HepG2 (cell line): Measurements from ENCODE around the gene COBLL1. TPM values are rescaled to one million over a fixed set of nuclear protein-coding genes. Genes with fewer than 3 reads are reported as not detected.

Experiments used
- ATAC-seq: fragments of 200-7000 bp; cut with Tn5 transposase; 3 replicates; pipeline ENCODE4 v1.9.1; 2020; ENCODE audit warnings: mild to moderate bottlenecking, moderate library complexity
- BruUV-seq: library from RNA; stranded (reverse); fragments of 400-500 nt; replicated peaks from 2 replicates; lab custom pipeline; 2021; lab: Mats Ljungman, UMichigan
- CTCF ChIA-PET: fragments of 300-600 bp; formaldehyde crosslinking; extraction: SDS; loops from one replicate; lab custom pipeline; 2021; ENCODE audit warnings: low total read pairs, inconsistent platforms, low intra/inter-chr PET ratio; lab: Yijun Ruan, JAX
- POLR2A ChIA-PET: fragments of 350-600 bp; sonication (Branson Sonifier 250); formaldehyde crosslinking; loops from one replicate; lab custom pipeline; 2020; ENCODE audit warnings: antibody characterized with exemption, inconsistent platforms; lab: Yijun Ruan, JAX
- DNase-seq: peaks from one replicate; pipeline ENCODE4 v3.0.0-alpha.2; 2015; ENCODE audit warnings: low spot score
- FAIRE-seq: peaks from 3 replicates; lab custom pipeline; 2011; peaks lifted over from hg19 to GRCh38; lab: Jason Lieb, UNC
- H2AFZ ChIP-seq: one replicate; pipeline ENCODE4 v1.6.1; 2011; ENCODE audit warnings: low read length, inconsistent platforms
- H3K27ac ChIP-seq: fragments of 300-600 bp; 3 replicates; pipeline ENCODE4 v1.8.0; 2011; ENCODE audit warnings: mixed run types, mild to moderate bottlenecking, mixed read lengths, low read length, inconsistent platforms; ENCODE audit not compliant: insufficient read depth; ENCODE audit errors: extremely low read length
- H3K27me3 ChIP-seq, 2 experiments: fragments of 200-600 bp in 1 of 2; 2 replicates in 1 of 2; 3 replicates in 1 of 2; pipeline versions ENCODE4 v1.6.0 to v1.8.0; 2011; ENCODE audit warnings: low read length in 2 of 2, mild to moderate bottlenecking in 2 of 2, moderate library complexity in 2 of 2, inconsistent platforms in 1 of 2; ENCODE audit not compliant: insufficient read depth in 2 of 2, control insufficient read depth in 1 of 2
- H3K36me3 ChIP-seq, 2 experiments: fragments of 200-600 bp in 1 of 2; replicated peaks in 1 of 2; 2 replicates in 1 of 2; 3 replicates in 1 of 2; pipeline versions ENCODE4 v1.5.1 to v1.8.0; 2011; ENCODE audit warnings: low read length in 2 of 2, inconsistent platforms in 1 of 2; ENCODE audit not compliant: insufficient read depth in 2 of 2, control insufficient read depth in 1 of 2
- H3K4me1 ChIP-seq: 2 replicates; pipeline ENCODE4 v1.5.1; 2012; ENCODE audit warnings: low read length, inconsistent platforms; ENCODE audit not compliant: insufficient read depth
- H3K4me2 ChIP-seq: 2 replicates; pipeline ENCODE4 v1.6.0; 2011; ENCODE audit warnings: low read depth, low read length, inconsistent platforms
- H3K4me3 ChIP-seq, 3 experiments: fragments of 200-600 bp in 1 of 3; sonication (generic), shearing (Covaris generic) in 1 of 3; replicated peaks in 1 of 3; 2 replicates each; pipeline ENCODE4 v1.5.1; 2011 to 2016; ENCODE audit warnings: low read length in 3 of 3, inconsistent platforms in 2 of 3, low read depth in 2 of 3, mild to moderate bottlenecking in 2 of 3, control low read depth in 1 of 3, mixed read lengths in 1 of 3; ENCODE audit not compliant: insufficient read depth in 1 of 3
- H3K79me2 ChIP-seq: one replicate; pipeline ENCODE4 v1.6.1; 2011; ENCODE audit warnings: low read length, inconsistent platforms; ENCODE audit not compliant: insufficient read depth
- H3K9ac ChIP-seq: 2 replicates; pipeline ENCODE4 v1.6.0; 2011; ENCODE audit warnings: mild to moderate bottlenecking, low read depth, low read length, inconsistent platforms; ENCODE audit not compliant: insufficient read depth
- H3K9me3 ChIP-seq: 2 replicates; pipeline ENCODE4 v1.5.1; 2012; ENCODE audit warnings: mild to moderate bottlenecking, low read length
- H4K20me1 ChIP-seq: 2 replicates; pipeline ENCODE4 v1.6.0; 2011; ENCODE audit warnings: inconsistent platforms, mild to moderate bottlenecking, low read length, moderate library complexity; ENCODE audit not compliant: insufficient read depth
- AGO2 ChIP-seq: fragments of 200-400 bp; formaldehyde crosslinking; optimal IDR thresholded peaks from 2 replicates; pipeline ENCODE3; 2017; ENCODE audit warnings: mild to moderate bottlenecking, low read depth, low read length, moderate library complexity
- ATF7 ChIP-seq, 2 experiments: fragments of 450-650 bp in 1 of 2; sonication (generic) in 1 of 2; formaldehyde crosslinking in 1 of 2; IDR thresholded peaks; 2 replicates each; pipeline versions ENCODE4 v1.4.0 to v1.6.1; 2016 to 2020; ENCODE audit warnings: antibody characterized with exemption in 1 of 2, mild to moderate bottlenecking in 1 of 2, missing genetic modification reagents in 1 of 2
- JDP2 ChIP-seq: sonication (generic); formaldehyde crosslinking; IDR thresholded peaks from 2 replicates; pipeline ENCODE4 v1.8.1; 2022; ENCODE audit warnings: missing genetic modification reagents, borderline replicate concordance
- KMT2A ChIP-seq: sonication (generic); formaldehyde crosslinking; IDR thresholded peaks from 2 replicates; pipeline ENCODE4 v1.4.0; 2020; ENCODE audit warnings: missing genetic modification reagents
- MAFK ChIP-seq, 2 experiments: IDR thresholded peaks in 1 of 2; conservative IDR thresholded peaks in 1 of 2; 2 replicates each; pipeline ENCODE4 v1.6.1; 2011; ENCODE audit warnings: improper control_type of control experiment in 2 of 2, low read length in 2 of 2
- NAIF1 ChIP-seq: sonication (generic); formaldehyde crosslinking; IDR thresholded peaks from 2 replicates; pipeline ENCODE4 v1.5.0; 2020; ENCODE audit warnings: mild to moderate bottlenecking, missing genetic modification reagents, borderline replicate concordance
- ZNF414 ChIP-seq: sonication (generic); formaldehyde crosslinking; IDR thresholded peaks from 2 replicates; pipeline ENCODE4 v1.5.0; 2020; ENCODE audit warnings: missing genetic modification reagents
- WGBS: methylation state at CpG from one replicate; pipeline ENCODE4 v1.1.6; 2017; ENCODE audit warnings: low lambda C conversion rate; 5-methylcytosine and 5-hydroxymethylcytosine counted together
- in situ Hi-C: cut with HindIII; loops from 2 replicates; pipeline ENCODE4 v1.10.0; 2017; ENCODE audit warnings: low pct_unique_long_range_greater_than_20kb; ENCODE audit not compliant: extremely low pct_ligation_motif_present
- intact Hi-C: fragments of 100-400 bp; cut with micrococcal nuclease; formaldehyde crosslinking; loops from one replicate; pipeline ENCODE4 v1.10.0; 2022; ENCODE audit not compliant: unreplicated experiment
- polyA plus RNA-seq, 8 experiments: library from polyadenylated mRNA; depleted of rRNA in 3 of 8; stranded (reverse) in 7 of 8; unstranded in 1 of 8; fragments of >200 nt; fragmentation: Illumina TruSeq in 4 of 8; extraction: Trizol in 4 of 8; gene quantifications; 2 replicates each; pipeline versions ENCODE4 v1.2.1 to v1.2.3, GENCODE V29; 2011 to 2016; ENCODE audit warnings: low read depth in 4 of 8, missing spikeins in 1 of 8, mixed read lengths in 1 of 8; ENCODE audit not compliant: insufficient read depth in 1 of 8
- total RNA-seq, 5 experiments: library from RNA; depleted of rRNA; stranded (reverse); fragments of >200 nt; fragmentation: Illumina TruSeq; extraction: Trizol; gene quantifications; 2 replicates each; pipeline ENCODE4 v1.2.3, GENCODE V29; 2016; ENCODE audit warnings: low read depth in 1 of 5

The COBLL1 gene
- total and polyA plus RNA-seq, 2 of the 13 experiments (the other 11 are each of a cell fraction or from before 2014, with no cell fraction given): 32.6 to 86.8 TPM

GRCh38 chr2:164773091-164773490 lies 68.5 kb downstream of the COBLL1 start (continued):
- TF ChIP-seq AGO2: no peak
- TF ChIP-seq JDP2 (CRISPR knock-in tag): no peak
- TF ChIP-seq NAIF1 (CRISPR knock-in tag): no peak

GRCh38 chr2:164771897-164772296 lies 69.7 kb downstream of the COBLL1 start:
- intact Hi-C loops (no loop called here), in situ Hi-C loops (no loop called here)
- H3K27ac ChIP-seq: no peak overlapping the region
- no peak overlapping the region for H3K4me2 ChIP-seq
- ATAC-seq (no peak), FAIRE-seq (no peak), DNase-seq (no peak)
- BruUV-seq: no TSS peak
- WGBS: 96% methylated on average over 2 of the region's 2 CpGs
- no peaks in the 10 kb centered on the region for H4K20me1 ChIP-seq
- H3K36me3 ChIP-seq: no peaks in the 10 kb centered on the region; a peak in 1 of 5 replicates
- H3K79me2 ChIP-seq: peaks cover 77% of the 10 kb centered on the region
- H3K9ac ChIP-seq: no peak overlapping the region
- ChIA-PET CTCF (no interaction called here), POLR2A (no interaction called here)
- H3K4me3 ChIP-seq: no peak overlapping the region
- H2AFZ ChIP-seq: no peak overlapping the region
- H3K4me1 ChIP-seq: peaks cover 39% of the 10 kb centered on the region
- peak; percentile 88 for TF ChIP-seq ATF7 (IDR thresholded peaks at IDR 0.05)
- TF ChIP-seq ATF7 (CRISPR knock-in tag; IDR thresholded peaks at IDR 0.05): no peak
- no peak for TF ChIP-seq ZNF414 (CRISPR knock-in tag)
- TF ChIP-seq KMT2A (CRISPR knock-in tag): no peak
- peak in 1 of 2 experiments; percentile 16; a peak in 1 of 4 replicates for TF ChIP-seq MAFK (conservative IDR thresholded peaks at IDR 0.05 in 1 of 2, IDR thresholded peaks at IDR 0.05 in 1 of 2; ENCODE audit: low read length in 2 of 2)
- no peaks in the 10 kb centered on the region for H3K9me3 ChIP-seq
- no peaks in the 10 kb centered on the region for H3K27me3 ChIP-seq
